ENCODE measurements around the gene KRTAP5-3.

KRTAP5-3 gene

DNA sequence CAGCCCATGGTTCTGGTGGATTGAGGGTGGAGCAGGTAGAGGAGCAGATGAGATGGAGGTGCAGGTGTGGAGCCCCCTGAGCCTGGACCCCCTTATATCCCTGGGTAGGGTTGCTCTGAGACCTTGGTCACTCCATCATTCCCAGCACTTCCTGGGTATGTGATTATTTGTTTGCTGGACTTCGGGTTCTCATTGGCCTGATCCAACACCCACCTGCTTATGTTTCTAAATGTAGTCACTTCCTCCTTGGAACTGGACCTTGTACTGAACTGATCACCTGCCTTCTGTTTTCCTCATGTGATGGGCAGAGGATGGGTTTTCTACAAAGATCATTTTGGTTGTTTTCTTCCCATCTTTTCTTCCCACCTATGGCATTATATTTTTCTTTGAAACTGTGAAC, 13.8 kb upstream of the KRTAP5-3 start, which contains the start of gene KRTAP5-4:
Gene KRTAP5-4 (minus strand): TSS at position 53 of the 400 bp plus-strand sequence. CDS start 45 bp downstream, at position 8.
- no peak for TF ChIP-seq CREB1 (IDR thresholded peaks at IDR 0.05; ENCODE audit: low read depth)
- no peak for TF ChIP-seq REST (IDR thresholded peaks at IDR 0.05; ENCODE audit: low read depth)
- no peak for TF ChIP-seq FOXM1 (IDR thresholded peaks at IDR 0.05; ENCODE audit: borderline replicate concordance, low read depth)
- TF ChIP-seq EGR1 (IDR thresholded peaks at IDR 0.05) = no peak
- no peak for TF ChIP-seq EP300 (IDR thresholded peaks at IDR 0.05; ENCODE audit: borderline replicate concordance)
- no peak for TF ChIP-seq RAD21 (IDR thresholded peaks at IDR 0.05; ENCODE audit: low read depth)
- TF ChIP-seq TCF12 (IDR thresholded peaks at IDR 0.05; ENCODE audit: low read depth) = no peak
- TF ChIP-seq, protein P1, sequence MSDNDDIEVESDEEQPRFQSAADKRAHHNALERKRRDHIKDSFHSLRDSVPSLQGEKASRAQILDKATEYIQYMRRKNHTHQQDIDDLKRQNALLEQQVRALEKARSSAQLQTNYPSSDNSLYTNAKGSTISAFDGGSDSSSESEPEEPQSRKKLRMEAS (IDR thresholded peaks at IDR 0.05) = no peak
- TF ChIP-seq CEBPB (IDR thresholded peaks at IDR 0.05) = no peak
- TF ChIP-seq YY1 (IDR thresholded peaks at IDR 0.05; ENCODE audit: low read depth) = no peak
- no peak for TF ChIP-seq TAF1 (IDR thresholded peaks at IDR 0.05; ENCODE audit: low read depth)
- TF ChIP-seq TEAD4 (IDR thresholded peaks at IDR 0.05) = no peak
- TF ChIP-seq ZBTB7A (IDR thresholded peaks at IDR 0.05; ENCODE audit: low read depth) = no peak
- TF ChIP-seq, protein P2, sequence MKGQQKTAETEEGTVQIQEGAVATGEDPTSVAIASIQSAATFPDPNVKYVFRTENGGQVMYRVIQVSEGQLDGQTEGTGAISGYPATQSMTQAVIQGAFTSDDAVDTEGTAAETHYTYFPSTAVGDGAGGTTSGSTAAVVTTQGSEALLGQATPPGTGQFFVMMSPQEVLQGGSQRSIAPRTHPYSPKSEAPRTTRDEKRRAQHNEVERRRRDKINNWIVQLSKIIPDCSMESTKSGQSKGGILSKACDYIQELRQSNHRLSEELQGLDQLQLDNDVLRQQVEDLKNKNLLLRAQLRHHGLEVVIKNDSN (IDR thresholded peaks at IDR 0.05) = no peak
- no peak for TF ChIP-seq NFIC (IDR thresholded peaks at IDR 0.05)

DNA sequence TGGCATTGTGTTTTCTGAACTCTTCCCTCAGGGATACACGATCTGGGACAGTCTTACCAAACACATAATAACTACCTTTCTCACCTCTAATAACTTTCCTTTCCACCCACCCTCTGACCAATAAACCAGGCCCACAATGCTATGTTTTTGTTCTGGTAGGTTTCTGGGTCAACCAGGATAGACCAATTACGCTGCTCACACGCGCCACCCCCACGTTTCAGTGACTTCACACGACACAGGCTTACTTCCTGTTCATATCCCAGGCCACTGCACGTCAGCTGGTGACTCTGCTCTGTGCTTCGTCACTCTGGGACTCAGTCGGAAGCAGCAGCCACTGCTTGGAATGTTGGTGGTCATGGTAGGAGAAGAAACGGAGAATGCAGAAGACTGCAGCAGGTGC, 11.2 kb upstream of the KRTAP5-3 start:
- TF ChIP-seq TEAD4 (IDR thresholded peaks at IDR 0.05) (no peak), REST (IDR thresholded peaks at IDR 0.05; ENCODE audit: low read depth) (no peak), EP300 (IDR thresholded peaks at IDR 0.05; ENCODE audit: borderline replicate concordance) (no peak), YY1 (IDR thresholded peaks at IDR 0.05; ENCODE audit: low read depth) (no peak)

DNA sequence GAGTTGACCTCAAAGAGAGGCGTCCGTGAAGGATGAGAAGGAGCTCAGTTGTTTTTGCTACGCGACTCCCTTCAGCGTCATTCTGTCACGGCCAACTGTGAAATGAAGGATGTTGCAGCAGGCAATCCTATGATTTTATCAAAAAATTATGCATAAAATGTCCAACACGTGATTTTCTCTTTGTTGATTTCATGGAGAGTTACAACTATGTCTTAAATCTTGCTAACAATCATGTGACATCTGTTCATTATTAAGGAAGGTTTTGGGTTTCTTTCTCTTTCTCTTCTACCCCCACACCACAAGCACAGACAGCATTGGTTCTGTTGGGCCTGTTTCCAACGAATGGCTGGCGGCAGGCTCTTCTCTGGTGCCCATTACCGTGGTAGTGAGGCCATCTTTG, 10.0 kb upstream of the KRTAP5-3 start:
- TF ChIP-seq TAF1 (IDR thresholded peaks at IDR 0.05; ENCODE audit: low read depth) (no peak), REST (IDR thresholded peaks at IDR 0.05; ENCODE audit: low read depth) (no peak), RAD21 (IDR thresholded peaks at IDR 0.05; ENCODE audit: low read depth) (no peak), ZBTB7A (IDR thresholded peaks at IDR 0.05; ENCODE audit: low read depth) (no peak), TCF12 (IDR thresholded peaks at IDR 0.05; ENCODE audit: low read depth) (no peak), CEBPB (IDR thresholded peaks at IDR 0.05) (no peak), NFIC (IDR thresholded peaks at IDR 0.05) (no peak), EP300 (IDR thresholded peaks at IDR 0.05; ENCODE audit: borderline replicate concordance) (no peak), YY1 (IDR thresholded peaks at IDR 0.05; ENCODE audit: low read depth) (no peak), CREB1 (IDR thresholded peaks at IDR 0.05; ENCODE audit: low read depth) (no peak), EGR1 (IDR thresholded peaks at IDR 0.05) (no peak), FOXM1 (IDR thresholded peaks at IDR 0.05; ENCODE audit: borderline replicate concordance, low read depth) (no peak), TEAD4 (IDR thresholded peaks at IDR 0.05) (no peak)
- TF ChIP-seq, protein P2 (IDR thresholded peaks at IDR 0.05) = no peak
- TF ChIP-seq, protein P1 (IDR thresholded peaks at IDR 0.05) = no peak

DNA sequence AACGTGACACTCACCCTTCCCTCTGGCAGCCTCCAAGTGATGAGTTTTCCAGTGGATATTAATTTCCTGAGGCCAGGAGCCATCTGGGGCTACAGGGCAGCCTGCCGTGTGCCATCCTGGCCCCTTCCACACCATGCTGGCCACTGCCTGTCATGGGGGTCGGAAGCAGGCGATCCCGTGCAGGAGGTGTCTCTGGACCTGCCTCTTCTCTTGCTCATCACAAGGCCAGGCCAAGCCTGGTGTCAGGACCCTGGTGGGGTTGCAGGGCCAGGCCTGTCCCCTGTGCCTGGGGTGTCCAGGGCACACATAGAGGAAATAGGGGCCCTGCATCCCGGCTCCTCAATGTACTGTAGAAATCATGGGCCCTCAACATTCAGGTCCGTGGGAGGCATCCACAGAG, 3.6 kb downstream of the KRTAP5-3 start:
- TF ChIP-seq TEAD4 (IDR thresholded peaks at IDR 0.05) = no peak
- no peak for TF ChIP-seq TCF12 (IDR thresholded peaks at IDR 0.05; ENCODE audit: low read depth)
- TF ChIP-seq TAF1 (IDR thresholded peaks at IDR 0.05; ENCODE audit: low read depth) = no peak
- TF ChIP-seq CEBPB (IDR thresholded peaks at IDR 0.05) = no peak
- no peak for TF ChIP-seq RAD21 (IDR thresholded peaks at IDR 0.05; ENCODE audit: low read depth)
- no peak for TF ChIP-seq REST (IDR thresholded peaks at IDR 0.05; ENCODE audit: low read depth)
- TF ChIP-seq NFIC (IDR thresholded peaks at IDR 0.05) = no peak
- no peak for TF ChIP-seq CREB1 (IDR thresholded peaks at IDR 0.05; ENCODE audit: low read depth)
- TF ChIP-seq FOXM1 (IDR thresholded peaks at IDR 0.05; ENCODE audit: borderline replicate concordance, low read depth) = no peak
- no peak for TF ChIP-seq YY1 (IDR thresholded peaks at IDR 0.05; ENCODE audit: low read depth)
- no peak for TF ChIP-seq EP300 (IDR thresholded peaks at IDR 0.05; ENCODE audit: borderline replicate concordance)
- no peak for TF ChIP-seq ZBTB7A (IDR thresholded peaks at IDR 0.05; ENCODE audit: low read depth)
- no peak for TF ChIP-seq EGR1 (IDR thresholded peaks at IDR 0.05)
